GM13977 (cell line): Measurements from ENCODE around the gene ATP5F1D.

Source experiments
- DNase-seq: peaks from one replicate; pipeline ENCODE4 v3.0.0; 2012; ENCODE audit warnings: low spot score
- in situ Hi-C: fragments of 300-500 bp; cut with MboI; formaldehyde crosslinking; loops from one replicate; pipeline ENCODE4 v1.12.0; 2022; ENCODE audit warnings: low sequenced_read_pairs, low pct_unique_long_range_greater_than_20kb, mixed read lengths, inconsistent platforms; ENCODE audit not compliant: unreplicated experiment
- TF ChIP-seq, protein P1 (sequence below): IDR thresholded peaks from 2 replicates; pipeline ENCODE4 v1.5.1; 2012; ENCODE audit warnings: mild to moderate bottlenecking, control low read depth; ENCODE audit not compliant: insufficient read depth; ENCODE audit errors: extremely low read depth, missing control alignments

ATP5F1D gene

DNA sequence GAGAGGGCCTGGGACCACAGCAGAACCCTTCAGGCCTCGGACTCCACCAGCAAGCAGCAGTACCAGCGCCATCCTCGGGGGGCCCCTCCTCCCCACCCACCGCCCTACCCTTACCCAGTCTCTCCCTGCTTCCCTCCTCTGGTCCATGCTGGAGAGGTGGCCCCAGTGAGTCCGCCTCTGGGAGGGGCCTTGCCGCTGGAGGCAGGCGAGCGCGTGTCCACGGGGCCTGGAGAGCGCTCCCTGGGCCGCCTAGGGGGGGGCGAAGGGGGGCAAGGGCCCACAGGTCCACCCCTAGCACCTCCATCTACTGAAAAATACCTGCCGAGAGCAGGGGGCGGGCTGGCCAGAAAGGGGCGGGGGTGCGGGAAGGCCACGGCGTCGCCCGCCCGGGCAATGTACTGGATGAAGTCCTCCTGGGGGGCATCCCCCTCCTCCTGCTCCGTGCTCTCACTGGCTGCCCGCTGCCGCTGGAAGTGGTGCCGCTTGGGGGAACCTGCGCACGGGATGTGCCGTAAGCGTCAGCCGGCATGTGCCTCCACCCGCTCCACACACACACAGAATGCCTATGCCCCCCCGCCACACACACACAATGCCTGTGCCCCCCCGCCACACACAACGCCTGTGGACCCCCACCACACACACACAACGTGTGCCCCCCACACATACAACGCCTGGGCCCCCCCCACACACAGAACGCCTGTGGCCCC is 10.6 kb upstream of the ATP5F1D start:
- DNase-seq: no peak
- TF ChIP-seq, protein P1, sequence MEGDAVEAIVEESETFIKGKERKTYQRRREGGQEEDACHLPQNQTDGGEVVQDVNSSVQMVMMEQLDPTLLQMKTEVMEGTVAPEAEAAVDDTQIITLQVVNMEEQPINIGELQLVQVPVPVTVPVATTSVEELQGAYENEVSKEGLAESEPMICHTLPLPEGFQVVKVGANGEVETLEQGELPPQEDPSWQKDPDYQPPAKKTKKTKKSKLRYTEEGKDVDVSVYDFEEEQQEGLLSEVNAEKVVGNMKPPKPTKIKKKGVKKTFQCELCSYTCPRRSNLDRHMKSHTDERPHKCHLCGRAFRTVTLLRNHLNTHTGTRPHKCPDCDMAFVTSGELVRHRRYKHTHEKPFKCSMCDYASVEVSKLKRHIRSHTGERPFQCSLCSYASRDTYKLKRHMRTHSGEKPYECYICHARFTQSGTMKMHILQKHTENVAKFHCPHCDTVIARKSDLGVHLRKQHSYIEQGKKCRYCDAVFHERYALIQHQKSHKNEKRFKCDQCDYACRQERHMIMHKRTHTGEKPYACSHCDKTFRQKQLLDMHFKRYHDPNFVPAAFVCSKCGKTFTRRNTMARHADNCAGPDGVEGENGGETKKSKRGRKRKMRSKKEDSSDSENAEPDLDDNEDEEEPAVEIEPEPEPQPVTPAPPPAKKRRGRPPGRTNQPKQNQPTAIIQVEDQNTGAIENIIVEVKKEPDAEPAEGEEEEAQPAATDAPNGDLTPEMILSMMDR: no peak
- in situ Hi-C loops: no loop called here

DNA sequence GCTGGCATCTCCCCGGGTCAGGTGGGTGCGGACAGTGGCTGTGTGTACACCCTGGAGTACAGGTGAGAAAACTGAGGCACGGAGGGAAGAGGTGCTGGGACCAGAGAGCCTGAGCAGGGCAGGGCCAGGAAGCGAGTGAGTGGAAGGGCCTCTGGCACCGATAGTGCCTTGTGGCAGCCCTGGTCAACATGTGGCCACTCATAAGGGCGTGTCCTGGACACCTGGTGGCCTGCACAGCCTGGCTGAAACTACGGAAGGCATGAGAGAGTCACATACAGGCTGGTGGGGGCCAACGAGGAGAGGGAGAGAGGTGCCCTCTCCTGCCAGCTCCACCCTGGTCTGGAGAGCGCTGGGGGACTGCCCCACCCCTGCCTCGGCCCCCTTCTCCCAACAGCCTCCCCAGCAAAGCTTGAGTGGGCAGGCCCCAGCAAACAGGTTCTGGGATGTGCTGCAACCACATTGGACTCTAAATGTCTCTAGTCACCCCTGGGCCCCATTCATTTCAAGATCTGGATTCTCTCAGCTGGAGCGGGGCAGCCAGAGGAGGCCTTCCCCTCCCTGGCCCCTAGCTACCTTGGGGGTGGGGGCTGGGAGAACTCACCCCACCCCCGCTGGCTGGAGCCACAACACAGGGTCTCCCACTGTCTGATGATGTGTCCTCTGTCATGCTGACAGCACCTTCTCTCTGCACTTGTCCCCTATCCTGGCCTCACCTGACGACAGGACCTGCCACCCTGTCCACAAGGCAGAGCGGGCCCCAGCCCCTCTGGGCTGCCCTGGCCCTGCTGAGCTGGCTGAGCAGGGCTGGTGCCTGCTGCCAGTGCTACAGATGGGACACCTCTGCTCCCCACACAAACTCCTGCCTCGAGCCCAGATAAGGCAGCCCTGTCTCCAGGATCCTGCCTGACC is 9.6 kb upstream of the ATP5F1D start:
- in situ Hi-C loops: no loop called here
- TF ChIP-seq, protein P1: no peak
- no peak for DNase-seq

DNA sequence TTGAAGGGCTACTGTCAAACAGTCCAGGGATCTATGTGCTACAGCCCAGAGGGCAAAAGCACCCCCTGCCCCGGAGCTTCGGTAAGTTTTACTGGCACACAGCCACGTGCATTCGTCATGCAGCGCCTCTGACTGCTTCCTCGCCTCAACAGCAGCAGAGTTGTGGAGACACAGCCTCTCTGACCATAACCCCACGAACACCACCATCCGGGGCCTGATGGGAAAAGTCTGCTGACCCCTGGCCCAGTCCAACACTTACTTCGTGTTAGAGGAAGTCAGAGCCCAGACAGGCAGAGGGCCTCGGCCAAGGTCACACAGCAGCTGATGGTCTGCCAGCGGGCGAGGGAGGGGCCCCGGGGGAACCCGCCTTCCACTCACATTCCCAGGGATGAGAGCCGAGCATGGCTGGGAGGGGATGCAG is 8.9 kb upstream of the ATP5F1D start:
- in situ Hi-C loops: no loop called here
- TF ChIP-seq, protein P1: no peak
- no peak for DNase-seq

DNA sequence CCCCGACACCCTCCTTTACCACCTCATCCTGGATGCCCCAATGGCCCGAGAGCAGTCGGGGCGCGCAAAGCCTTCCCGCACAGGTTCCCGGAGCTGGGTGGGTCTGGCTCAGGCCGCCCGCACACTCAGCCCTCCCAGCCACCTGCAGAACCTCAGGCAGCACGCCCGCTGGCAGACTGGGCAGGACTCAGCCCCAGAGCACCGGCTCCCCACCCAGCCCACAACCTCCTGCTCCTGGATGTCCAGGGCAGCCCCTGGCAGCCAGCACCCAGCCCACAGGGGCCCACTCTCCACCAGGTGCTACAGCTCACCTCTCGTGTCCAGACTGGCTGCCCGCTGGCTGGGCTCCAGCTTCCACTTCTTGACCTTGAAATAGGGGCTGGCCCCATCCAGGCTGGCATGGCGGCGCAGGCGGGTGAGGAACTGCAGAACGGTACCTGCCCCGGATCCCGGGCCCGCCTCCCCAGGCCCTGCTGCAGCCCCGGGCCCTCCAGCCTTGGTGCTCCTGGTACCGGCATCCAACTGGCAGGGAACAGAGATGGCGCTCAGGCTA is 8.4 kb upstream of the ATP5F1D start:
- no peak for DNase-seq
- in situ Hi-C loops: no loop called here
- TF ChIP-seq, protein P1: no peak

DNA sequence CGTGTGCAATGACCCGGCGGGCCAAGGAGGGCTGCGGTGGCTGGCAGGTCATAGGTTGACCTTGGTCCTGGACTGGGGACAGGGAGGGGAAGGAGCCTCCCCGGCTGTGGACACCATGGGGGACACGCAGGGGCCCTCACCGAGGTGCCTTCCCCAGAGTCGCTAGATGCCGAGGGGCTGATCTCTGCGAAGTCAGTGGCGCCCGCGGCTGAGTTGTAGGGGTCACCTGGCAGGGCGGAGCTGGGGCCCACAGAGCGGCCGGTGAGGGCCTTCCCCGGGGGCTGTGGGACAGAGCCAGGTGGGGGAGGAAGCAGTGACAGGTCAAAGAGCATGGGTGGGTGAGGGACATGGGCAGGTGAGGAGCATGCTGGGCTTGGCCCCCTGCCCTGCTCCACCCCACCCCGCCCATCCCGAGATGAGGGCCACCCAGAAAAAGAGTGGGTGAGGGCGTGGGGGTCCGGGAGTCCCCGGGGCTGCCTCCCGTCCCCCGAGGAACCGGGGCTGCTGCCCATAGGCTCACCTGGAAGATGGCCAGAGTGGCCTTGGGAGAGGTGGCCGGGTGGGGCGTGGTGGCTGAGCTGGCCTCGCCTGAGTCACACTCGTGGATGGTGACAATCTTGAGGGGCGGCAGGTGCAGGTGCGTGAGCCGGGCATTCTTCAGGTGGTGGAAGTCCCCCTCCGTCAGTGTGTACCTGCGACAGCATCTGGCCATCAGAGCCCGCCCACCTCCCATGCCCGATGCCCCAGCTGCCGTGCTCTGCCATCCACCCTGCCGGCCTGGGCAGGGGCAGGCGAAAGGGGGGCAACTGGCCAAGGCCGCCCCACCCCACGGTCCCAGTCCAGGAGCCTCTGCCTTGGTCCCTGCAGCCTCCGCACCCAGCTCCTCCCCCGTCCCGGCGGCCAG is 7.2 kb upstream of the ATP5F1D start:
- TF ChIP-seq, protein P1: no peak
- no peak for DNase-seq
- in situ Hi-C loops: no loop called here

DNA sequence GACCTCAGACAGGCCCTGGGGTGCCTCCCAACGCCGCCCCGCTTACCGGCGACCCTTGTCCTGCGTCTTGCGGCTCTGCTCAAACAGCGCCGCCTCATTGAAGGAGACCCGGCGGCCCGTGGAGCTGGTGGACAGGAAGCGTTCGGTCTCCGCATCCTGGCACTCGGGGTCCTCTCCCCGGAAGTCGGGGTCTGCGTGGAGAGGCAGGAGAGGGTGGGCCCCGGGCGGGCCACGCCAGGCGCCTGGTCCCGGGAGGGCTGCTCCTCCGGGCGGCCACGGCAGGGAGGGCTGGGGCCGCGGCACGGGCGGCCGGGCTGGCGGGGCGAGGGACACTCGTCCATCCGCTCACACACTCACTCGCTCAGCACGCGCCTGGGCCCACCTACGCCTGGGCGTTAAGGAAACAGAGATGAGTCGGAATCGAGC is 6.6 kb upstream of the ATP5F1D start:
- in situ Hi-C loops: no loop called here

More for the DNA sequence above, 6.6 kb upstream of the ATP5F1D start:
- TF ChIP-seq, protein P1: no peak
- DNase-seq: no peak
